ENCODE results near the gene TRPC4AP. TPM values are rescaled to one million over a fixed set of nuclear protein-coding genes. Genes with fewer than 3 reads are reported as not detected.

TRPC4AP gene
- total and polyA plus RNA-seq, 2 of the 8 experiments (the other 6 are each of a cell fraction or from before 2014, with no cell fraction given): 73.1 to 74.8 TPM

DNA sequence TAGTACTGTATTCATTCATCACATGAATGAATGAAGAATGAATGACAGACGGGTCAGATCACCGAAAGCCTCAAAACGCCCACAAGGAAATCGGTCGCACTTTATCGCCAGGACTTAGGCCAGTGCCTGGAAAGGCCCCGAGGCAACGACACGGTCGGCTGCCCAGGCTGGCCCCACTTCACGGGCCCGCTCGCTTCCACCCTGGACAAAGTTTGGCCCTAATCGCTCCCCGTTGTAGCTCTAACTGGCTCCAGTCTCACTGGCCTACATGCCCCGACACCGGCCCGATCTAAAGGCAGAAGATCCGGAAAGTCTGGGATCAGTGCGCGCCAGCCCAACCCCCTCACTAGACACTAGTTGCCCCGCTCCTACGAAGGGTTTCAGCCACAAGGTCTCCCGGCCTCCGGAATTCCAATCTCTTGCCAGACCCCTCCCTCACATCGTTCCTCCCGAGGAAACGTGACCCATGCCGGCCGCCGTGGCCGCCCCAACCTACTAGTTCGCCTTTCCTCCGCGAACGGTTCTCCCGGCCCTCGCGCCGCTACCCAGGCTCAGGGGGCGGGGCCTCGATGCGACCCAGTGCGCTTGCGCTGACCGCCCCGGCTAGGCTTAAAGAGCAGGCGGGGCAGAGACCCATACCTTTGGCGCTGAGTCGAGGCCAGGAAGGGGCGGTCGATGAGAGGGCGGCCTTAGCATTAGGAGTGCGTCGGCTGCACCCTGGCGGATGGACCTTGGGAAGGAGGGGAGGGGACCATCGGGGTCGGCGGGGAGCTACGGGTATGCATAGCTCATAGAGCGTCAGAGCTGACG, 137.2 kb downstream of the TRPC4AP start, which contains the start of the genes GSS and MYH7B (continued):
- TF ChIP-seq, protein P1, sequence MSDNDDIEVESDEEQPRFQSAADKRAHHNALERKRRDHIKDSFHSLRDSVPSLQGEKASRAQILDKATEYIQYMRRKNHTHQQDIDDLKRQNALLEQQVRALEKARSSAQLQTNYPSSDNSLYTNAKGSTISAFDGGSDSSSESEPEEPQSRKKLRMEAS (IDR thresholded peaks at IDR 0.05): no peak; the same call in 1 of the 2 replicates
- TF ChIP-seq HDAC2 (IDR thresholded peaks at IDR 0.05; ENCODE audit: borderline replicate concordance in 1 of 2, low read depth in 2 of 2, low read length in 2 of 2) (no peak), CTBP2 (IDR thresholded peaks at IDR 0.05; ENCODE audit: borderline replicate concordance, insufficient read depth, insufficient read length, low read length) (no peak), PHF8 (conservative IDR thresholded peaks at IDR 0.05; ENCODE audit: low read depth, low read length) (peak; percentile 83), ASH2L (IDR thresholded peaks at IDR 0.05; ENCODE audit: low read length) (peak; percentile 94), SIX5 (IDR thresholded peaks at IDR 0.05; ENCODE audit: low read depth, low read length) (no peak), BCL11A (IDR thresholded peaks at IDR 0.05; ENCODE audit: low read depth in 2 of 2, low read length in 2 of 2) (no peak), YY1 (IDR thresholded peaks at IDR 0.05; ENCODE audit: low read depth, low read length) (0 out of 2 replicates have a peak, but pooled peaks have one; percentile 12), POLR2A (IDR thresholded peaks at IDR 0.05; ENCODE audit: control extremely low read depth in 1 of 2, low read depth in 2 of 2, low read length in 2 of 2) (peak; percentile 56 to 70; a peak in 2 of 3 replicates), EGR1 (IDR thresholded peaks at IDR 0.05; ENCODE audit: borderline replicate concordance, low read depth, low read length) (no peak), TAF7 (optimal IDR thresholded peaks at IDR 0.05; ENCODE audit: borderline replicate concordance, low read depth, low read length) (peak; percentile 91), FOSL1 (IDR thresholded peaks at IDR 0.05; ENCODE audit: insufficient read depth, low read depth, low read length) (no peak), RXRA (IDR thresholded peaks at IDR 0.05; ENCODE audit: insufficient read depth, low read depth, low read length) (no peak), POLR2AphosphoS5 (IDR thresholded peaks at IDR 0.05; ENCODE audit: low read depth, low read length) (peak; percentile 79), CBX8 (IDR thresholded peaks at IDR 0.05; ENCODE audit: borderline replicate concordance, low read depth, low read length) (no peak), RBBP5 (IDR thresholded peaks at IDR 0.05; ENCODE audit: borderline replicate concordance, low read depth, low read length) (no peak), SIRT6 (IDR thresholded peaks at IDR 0.05; ENCODE audit: low read length) (no peak), SAP30 (IDR thresholded peaks at IDR 0.05; ENCODE audit: insufficient read depth, insufficient replicate concordance, low read length) (peak; percentile 74), POU5F1 (IDR thresholded peaks at IDR 0.05; ENCODE audit: low read depth, low read length) (no peak), CEBPB (IDR thresholded peaks at IDR 0.05; ENCODE audit: low read depth, low read length) (no peak), CHD2 (IDR thresholded peaks at IDR 0.05; ENCODE audit: low read length) (no peak; the same call in 1 of the 2 replicates), TBP (IDR thresholded peaks at IDR 0.05; ENCODE audit: low read depth, low read length) (peak; percentile 92), NRF1 (IDR thresholded peaks at IDR 0.05; ENCODE audit: low read depth, low read length) (peak; percentile 60)

Data from H1 (cell line).